Measurements from ENCODE around the gene RNF123.

The RNF123 gene

DNA sequence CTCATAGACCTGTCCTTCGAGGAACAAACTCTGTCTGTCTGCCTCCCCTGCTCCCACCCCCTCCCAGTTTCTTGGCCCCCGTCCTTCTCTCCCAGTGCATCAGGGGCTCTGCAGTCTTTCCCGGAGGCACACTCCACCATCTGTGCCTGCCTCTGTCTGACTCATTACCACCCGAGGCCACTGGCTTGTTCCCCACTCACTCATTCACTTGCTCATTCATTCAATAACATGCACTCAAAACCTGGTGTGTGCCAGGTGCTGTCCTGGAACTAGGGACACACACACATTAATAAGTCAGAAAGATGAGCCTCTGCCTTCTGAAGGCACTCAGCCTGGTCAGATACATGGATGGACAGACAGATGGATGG, 17.7 kb downstream of the RNF123 start:
- peaks cover 21% of the 10 kb centered on the region for H3K36me3 ChIP-seq (ENCODE audit: control insufficient read depth, insufficient read depth, low read length)

DNA sequence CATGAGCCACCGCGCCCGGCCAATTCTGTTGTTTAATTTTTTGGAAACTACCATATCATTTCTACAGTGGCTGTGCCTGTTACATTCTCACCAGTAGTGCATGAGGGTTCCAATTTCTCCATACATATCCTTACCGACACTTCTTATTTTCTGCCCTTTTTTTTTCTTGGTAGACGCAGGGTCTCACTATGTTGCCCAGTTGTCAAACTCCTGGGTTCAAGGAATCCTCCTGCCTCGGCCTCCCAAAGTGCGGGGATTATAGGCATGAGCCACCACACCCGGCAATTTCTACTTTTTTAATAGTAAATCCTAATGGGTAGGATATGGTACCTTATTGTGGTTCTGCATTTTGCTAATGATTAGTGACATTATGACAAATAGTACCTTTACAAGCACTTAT, 20.5 kb downstream of the RNF123 start:
- TF ChIP-seq, protein P1, sequence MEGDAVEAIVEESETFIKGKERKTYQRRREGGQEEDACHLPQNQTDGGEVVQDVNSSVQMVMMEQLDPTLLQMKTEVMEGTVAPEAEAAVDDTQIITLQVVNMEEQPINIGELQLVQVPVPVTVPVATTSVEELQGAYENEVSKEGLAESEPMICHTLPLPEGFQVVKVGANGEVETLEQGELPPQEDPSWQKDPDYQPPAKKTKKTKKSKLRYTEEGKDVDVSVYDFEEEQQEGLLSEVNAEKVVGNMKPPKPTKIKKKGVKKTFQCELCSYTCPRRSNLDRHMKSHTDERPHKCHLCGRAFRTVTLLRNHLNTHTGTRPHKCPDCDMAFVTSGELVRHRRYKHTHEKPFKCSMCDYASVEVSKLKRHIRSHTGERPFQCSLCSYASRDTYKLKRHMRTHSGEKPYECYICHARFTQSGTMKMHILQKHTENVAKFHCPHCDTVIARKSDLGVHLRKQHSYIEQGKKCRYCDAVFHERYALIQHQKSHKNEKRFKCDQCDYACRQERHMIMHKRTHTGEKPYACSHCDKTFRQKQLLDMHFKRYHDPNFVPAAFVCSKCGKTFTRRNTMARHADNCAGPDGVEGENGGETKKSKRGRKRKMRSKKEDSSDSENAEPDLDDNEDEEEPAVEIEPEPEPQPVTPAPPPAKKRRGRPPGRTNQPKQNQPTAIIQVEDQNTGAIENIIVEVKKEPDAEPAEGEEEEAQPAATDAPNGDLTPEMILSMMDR (IDR thresholded peaks at IDR 0.05; ENCODE audit: insufficient read depth, low read length, poor library complexity, severe bottlenecking): no peak
- no peak for DNase-seq (ENCODE audit: extremely low read depth, insufficient read length)
- H3K27me3 ChIP-seq (replicated peaks; ENCODE audit: control insufficient read depth, insufficient read depth, low read length): no peaks in the 10 kb centered on the region
- no peak overlapping the region for H3K4me3 ChIP-seq (replicated peaks; ENCODE audit: low read depth, low read length)
- peaks cover 13% of the 10 kb centered on the region for H3K36me3 ChIP-seq (ENCODE audit: control insufficient read depth, insufficient read depth, low read length)

More for the DNA sequence above, 17.7 kb downstream of the RNF123 start:
- no peak overlapping the region for H3K4me3 ChIP-seq (replicated peaks; ENCODE audit: low read depth, low read length)
- no peak for DNase-seq (ENCODE audit: extremely low read depth, insufficient read length)
- TF ChIP-seq, protein P1 (IDR thresholded peaks at IDR 0.05; ENCODE audit: insufficient read depth, low read length, poor library complexity, severe bottlenecking): no peak
- H3K27me3 ChIP-seq (replicated peaks; ENCODE audit: control insufficient read depth, insufficient read depth, low read length): no peaks in the 10 kb centered on the region

DNA sequence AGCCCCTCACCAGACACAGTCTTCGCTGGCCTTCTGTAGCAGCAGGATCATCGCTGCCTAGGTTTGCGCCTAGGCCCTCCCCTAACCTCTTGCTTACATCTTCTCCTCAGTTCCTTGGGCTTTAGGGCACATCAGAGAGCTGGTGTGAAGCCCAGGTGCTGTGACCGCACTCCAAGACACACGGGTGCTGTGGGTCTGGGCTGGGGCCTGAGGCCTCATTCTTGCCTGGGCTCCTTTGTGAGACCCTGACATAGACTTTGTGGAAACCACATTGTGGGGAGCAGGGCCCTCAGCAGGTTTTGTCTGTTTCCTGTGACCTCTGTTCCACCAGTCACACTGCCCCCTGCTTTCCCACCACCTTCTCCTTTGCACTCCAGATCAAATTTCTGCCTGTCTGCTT, 22.1 kb downstream of the RNF123 start:
- TF ChIP-seq, protein P1 (IDR thresholded peaks at IDR 0.05; ENCODE audit: insufficient read depth, low read length, poor library complexity, severe bottlenecking): no peak
- Histone ChIP-seq H3K27me3 (replicated peaks; ENCODE audit: control insufficient read depth, insufficient read depth, low read length) (no peaks in the 10 kb centered on the region), H3K36me3 (ENCODE audit: control insufficient read depth, insufficient read depth, low read length) (peaks cover 8% of the 10 kb centered on the region), H3K4me3 (replicated peaks; ENCODE audit: low read depth, low read length) (no peak overlapping the region)
- no peak for DNase-seq (ENCODE audit: extremely low read depth, insufficient read length)

DNA sequence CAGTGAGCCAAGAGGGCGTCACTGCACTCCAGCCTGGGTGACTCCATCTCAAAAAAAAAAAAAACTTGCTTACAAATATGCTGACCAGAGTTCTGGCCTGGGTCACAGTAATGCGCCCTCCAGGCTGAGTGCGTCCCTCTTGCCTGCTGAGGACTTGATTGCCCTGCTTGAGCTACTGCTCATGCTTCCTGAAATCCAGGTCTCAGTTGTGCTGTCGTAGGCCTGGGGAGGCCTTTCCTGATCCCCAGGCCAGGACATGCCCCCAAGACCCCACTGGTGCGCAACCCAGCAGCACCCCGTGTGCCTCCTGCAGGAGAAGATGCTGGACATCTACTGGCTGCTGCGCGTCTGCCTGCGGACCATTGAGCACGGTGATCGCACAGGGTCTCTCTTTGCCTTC, 22.8 kb downstream of the RNF123 start:
- peaks cover 11% of the 10 kb centered on the region for H3K36me3 ChIP-seq (ENCODE audit: control insufficient read depth, insufficient read depth, low read length)
- TF ChIP-seq, protein P1 (IDR thresholded peaks at IDR 0.05; ENCODE audit: insufficient read depth, low read length, poor library complexity, severe bottlenecking): no peak
- H3K27me3 ChIP-seq (replicated peaks; ENCODE audit: control insufficient read depth, insufficient read depth, low read length): no peaks in the 10 kb centered on the region
- no peak overlapping the region for H3K4me3 ChIP-seq (replicated peaks; ENCODE audit: low read depth, low read length)
- no peak for DNase-seq (ENCODE audit: extremely low read depth, insufficient read length)

DNA sequence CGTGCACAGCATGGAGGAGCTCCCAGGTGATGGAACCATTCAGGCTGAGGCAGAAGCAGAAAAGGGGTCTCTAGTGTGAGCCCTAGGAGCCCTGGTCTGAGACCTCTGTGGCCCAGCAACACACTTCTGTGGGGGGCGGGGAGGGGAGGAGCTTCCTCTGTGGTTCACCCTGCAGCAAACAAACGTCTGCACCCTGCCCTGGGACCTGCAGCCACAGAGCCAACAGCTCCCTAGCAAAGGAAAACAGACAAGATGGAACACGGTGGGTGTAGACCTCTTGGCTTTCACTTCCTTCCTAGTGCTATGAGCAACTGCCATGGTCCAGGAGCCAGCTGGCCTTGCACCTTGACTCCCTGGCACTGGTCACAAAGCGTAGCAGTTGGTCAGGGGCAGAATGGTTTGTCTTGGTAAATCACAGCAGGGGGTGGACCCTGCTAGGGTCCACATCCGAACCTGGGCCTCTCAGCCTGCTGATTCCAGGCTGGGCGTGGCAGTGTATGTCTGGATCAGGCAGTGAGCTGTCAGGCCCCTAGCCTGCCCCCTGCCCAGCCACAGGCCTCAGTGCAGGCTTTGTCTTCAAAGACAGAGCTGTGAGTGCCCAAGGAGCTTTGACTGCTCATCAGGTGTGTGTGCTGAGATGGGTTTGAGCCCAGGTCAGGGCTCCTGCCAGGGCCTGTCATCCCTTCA, 23.4 kb downstream of the RNF123 start:
- TF ChIP-seq, protein P1 (IDR thresholded peaks at IDR 0.05; ENCODE audit: insufficient read depth, low read length, poor library complexity, severe bottlenecking): no peak
- H3K36me3 ChIP-seq (ENCODE audit: control insufficient read depth, insufficient read depth, low read length): peaks cover 13% of the 10 kb centered on the region
- H3K27me3 ChIP-seq (replicated peaks; ENCODE audit: control insufficient read depth, insufficient read depth, low read length): no peaks in the 10 kb centered on the region
- no peak for DNase-seq (ENCODE audit: extremely low read depth, insufficient read length)
- no peak overlapping the region for H3K4me3 ChIP-seq (replicated peaks; ENCODE audit: low read depth, low read length)
